ENCODE data around the gene TPST1.
A peak's percentile ranks its signal among the peaks of the same experiment; 100 is the strongest.
"Not testable (repeated sequence)": the region's sequence is repeated elsewhere in the genome, so short reads cannot be mapped to it uniquely, and the experiment has no call there.

The TPST1 gene

DNA sequence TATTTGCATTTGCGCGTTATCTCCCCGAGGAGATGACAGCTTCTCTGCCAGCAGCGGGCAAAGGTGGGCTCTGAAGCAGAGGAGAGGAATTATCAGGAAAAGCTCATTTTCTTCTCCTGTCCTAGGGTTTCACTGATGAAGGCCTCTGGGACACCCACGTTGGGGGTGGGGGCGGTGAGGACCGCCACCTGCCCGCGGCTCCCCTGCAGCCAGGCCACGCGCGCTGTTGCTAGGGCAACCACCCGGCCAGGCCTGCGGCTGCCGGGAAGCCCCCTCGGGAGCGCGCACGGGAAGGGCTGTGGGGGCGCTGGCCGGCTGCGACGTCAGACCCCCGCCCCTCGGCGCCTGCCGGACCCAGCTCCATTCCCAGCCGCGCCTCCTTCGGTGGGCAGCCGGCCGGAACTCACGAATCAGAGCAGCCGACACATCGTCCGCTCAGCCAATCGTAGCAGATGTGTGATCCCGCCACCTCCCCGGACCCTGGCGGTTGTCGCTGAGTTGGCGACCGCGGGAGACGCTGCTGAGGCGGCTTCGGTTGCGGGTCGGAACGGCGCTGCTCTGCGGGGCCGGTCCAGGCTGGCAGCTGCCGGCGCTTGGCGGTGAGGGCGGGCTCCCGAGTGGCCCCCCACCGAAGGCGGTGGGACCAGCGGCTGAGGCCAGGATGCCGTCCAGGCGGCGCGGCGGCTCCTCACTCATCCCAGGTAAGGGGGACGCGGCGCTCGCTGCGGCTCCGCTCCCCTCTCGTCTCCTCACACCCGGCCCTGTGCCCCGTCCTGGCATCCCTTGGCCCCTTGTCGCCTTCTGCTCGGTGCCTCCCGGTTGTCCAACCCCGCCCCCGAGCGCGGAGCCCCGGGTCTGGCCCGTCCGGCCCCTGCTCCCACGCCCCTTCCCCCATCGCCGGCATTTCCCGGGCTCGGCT is at the start of gene TPST1:
Gene TPST1, plus strand, starts transcription at position 513 of the 919 bp plus-strand sequence. CDS start 35,092 bp downstream, outside the sequence.
- Mint-ChIP-seq H3K27ac (peak within 1 kb of the TSS; percentile 33), H3K36me3 (no peaks in the 10 kb centered on the region), H3K27me3 (peaks cover 50% of the 10 kb centered on the region), H3K4me3 (peak within 1 kb of the TSS; percentile 89), H3K4me1 (peaks cover 39% of the 10 kb centered on the region), H3K9me3 (no peaks in the 10 kb centered on the region)
- peak; percentile 86 for DNase-seq
- CTCF ChIA-PET, result interaction anchor here (0.9 to 1.1 kb wide), 2 partner anchors 86 to 183 kb away, joined by 3 read pairs; no protein-coding TSS in a partner anchor

DNA sequence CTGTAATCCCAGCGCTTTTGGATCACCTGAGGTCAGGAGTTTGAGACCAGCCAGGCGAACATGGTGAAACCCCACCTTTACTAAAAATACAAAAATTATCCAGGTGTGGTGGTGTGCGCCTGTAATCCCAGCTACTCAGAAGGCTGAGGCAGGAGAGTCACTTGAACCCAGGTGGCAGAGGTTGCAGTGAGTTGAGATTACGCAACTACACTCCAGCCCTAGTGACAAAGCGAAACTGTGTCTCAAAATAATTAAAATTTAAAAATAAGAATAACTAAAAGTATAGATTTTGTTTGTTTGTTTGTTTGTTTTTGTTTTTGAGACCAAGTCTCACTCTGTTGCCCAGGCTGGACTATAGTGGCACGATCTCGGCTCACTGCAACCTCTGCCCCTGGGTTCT is 49.1 kb upstream of the TPST1 start:
- H3K36me3 Mint-ChIP-seq, result peaks cover 47% of the 10 kb centered on the region
- not testable (repeated sequence) for H3K4me1 Mint-ChIP-seq

DNA sequence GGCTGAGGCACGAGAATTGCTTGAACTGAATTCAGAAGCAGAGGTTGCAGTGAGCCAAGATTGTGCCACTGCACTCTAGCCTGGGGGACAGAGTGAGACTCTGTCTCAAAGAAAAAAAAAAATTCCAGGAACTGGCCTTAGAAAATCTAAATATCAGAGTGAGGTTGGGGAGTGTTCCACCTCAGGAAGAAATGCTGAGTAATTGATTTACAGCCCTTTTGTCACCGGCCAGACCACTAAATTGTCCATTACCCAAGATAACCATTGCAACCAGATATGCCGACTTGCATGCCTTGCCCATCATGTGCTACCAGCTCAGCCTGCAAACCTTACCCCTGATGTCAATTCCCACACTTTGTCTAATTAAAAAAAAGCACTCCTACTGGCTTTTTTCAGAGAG is 48.1 kb upstream of the TPST1 start:
- CTCF ChIA-PET, result no interaction called here
- Mint-ChIP-seq H3K4me3 (no peak overlapping the region), H3K4me1 (no peaks in the 10 kb centered on the region), H3K36me3 (peaks cover 44% of the 10 kb centered on the region), H3K27me3 (no peaks in the 10 kb centered on the region), H3K27ac (no peak overlapping the region), H3K9me3 (no peaks in the 10 kb centered on the region)
- DNase-seq, result no peak

More for the DNA sequence above, 49.1 kb upstream of the TPST1 start:
- DNase-seq, H3K4me3 Mint-ChIP-seq, H3K27ac Mint-ChIP-seq, H3K9me3 Mint-ChIP-seq, H3K27me3 Mint-ChIP-seq, CTCF ChIA-PET: not testable (repeated sequence)

DNA sequence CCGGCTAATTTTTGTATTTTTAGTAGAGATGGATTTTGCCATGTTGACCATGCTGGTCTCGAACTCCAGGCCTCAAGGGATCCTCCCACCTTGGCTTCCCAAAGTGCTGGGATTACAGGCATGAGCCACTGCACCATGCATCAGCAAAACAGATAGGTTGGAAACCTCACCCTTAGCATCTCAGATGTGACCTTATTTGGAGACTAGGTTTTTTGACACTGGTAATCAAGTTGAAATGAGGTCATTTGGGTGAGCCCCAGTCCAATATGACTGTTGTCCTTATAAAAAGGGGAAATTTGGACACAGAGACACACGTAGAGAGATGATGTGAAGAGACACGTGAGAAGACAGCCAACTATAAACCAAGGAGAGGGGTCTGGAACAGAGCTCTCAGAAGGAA is 42.5 kb upstream of the TPST1 start:
- Mint-ChIP-seq H3K4me3 (no peak overlapping the region), H3K27me3 (no peaks in the 10 kb centered on the region), H3K9me3 (no peaks in the 10 kb centered on the region), H3K27ac (no peak overlapping the region), H3K4me1 (no peaks in the 10 kb centered on the region), H3K36me3 (peaks cover 13% of the 10 kb centered on the region)
- CTCF ChIA-PET, result no interaction called here
- no peak for DNase-seq

DNA sequence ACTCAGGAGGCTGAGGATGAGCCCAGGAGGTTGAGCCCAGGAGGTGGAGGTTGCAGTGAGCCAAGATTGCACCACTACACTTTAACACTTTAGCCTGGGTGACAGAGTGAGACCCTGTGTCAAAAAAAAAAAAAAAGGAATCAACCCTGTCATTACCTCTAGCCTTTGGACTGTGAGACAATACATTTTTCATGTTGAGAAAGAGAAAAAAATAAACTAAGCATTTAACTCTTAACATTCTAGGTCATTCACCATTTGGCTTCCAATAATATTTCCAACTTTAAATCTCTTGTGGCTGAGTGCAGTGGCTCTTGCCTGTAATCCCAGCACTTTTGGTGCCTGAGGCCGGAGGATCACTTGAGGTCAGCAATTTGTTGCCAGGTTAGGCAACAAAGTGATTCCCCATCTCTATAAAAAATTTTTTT is 41.9 kb upstream of the TPST1 start:
- CTCF ChIA-PET, result no interaction called here
- no peak overlapping the region for H3K27ac Mint-ChIP-seq
- no peak overlapping the region for H3K4me3 Mint-ChIP-seq
- DNase-seq, result no peak
- H3K9me3 Mint-ChIP-seq, result no peaks in the 10 kb centered on the region
- H3K36me3 Mint-ChIP-seq, result peaks cover 10% of the 10 kb centered on the region
- H3K27me3 Mint-ChIP-seq, result no peaks in the 10 kb centered on the region
- H3K4me1 Mint-ChIP-seq, result no peaks in the 10 kb centered on the region

DNA sequence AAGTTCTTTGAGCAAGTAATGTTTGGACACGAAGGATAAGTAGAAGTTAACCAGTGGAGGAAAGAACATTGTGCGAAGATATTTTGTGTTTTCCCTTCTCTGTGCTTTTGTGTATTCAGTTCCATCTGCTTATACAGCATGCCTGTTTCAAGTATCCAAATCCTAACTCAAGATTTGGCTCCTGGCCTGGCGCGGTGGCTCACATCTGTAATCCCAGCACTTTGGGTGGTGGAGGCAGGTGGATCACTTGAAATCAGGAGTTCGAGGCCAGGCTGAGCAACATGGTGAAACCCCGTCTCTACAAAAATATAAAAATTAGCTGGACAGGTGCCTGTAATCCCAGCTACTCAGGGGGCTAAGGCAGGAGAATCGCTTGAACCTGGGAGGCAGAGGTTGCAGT is 40.8 kb upstream of the TPST1 start:
- no peak for DNase-seq
- Mint-ChIP-seq H3K27ac (no peak overlapping the region), H3K36me3 (peaks cover 5% of the 10 kb centered on the region), H3K4me3 (no peak overlapping the region), H3K4me1 (no peaks in the 10 kb centered on the region), H3K9me3 (no peaks in the 10 kb centered on the region), H3K27me3 (no peaks in the 10 kb centered on the region)
- CTCF ChIA-PET, result no interaction called here

DNA sequence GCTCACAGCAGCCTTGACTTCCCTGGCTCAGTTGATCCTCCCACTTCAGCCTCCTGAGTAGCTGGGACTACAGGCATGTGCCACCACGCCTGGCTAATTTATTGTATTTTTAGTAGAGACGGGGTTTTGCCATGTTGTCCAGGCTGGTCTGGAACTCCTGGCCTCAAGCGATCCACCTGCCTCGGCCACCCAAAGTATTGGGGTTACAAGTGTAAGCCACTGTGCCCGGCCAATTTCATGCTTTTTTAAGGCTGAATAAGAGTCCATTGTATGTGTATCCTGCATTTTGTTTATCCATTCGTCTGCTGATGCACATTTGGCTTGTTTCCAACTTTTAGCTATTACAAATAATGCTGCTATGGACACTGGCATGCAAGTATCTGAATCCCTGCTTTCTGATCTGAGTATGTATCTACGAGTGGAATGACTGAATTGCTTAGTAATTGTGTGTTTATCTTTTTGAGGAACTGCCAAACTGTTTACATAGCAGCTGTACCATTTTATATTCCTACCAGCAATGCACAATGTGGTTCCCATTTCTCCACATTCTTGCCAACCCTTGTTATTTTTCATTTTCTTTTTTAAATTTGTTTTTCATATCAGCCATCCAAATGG is 37.3 kb upstream of the TPST1 start:
- Mint-ChIP-seq H3K4me1 (no peaks in the 10 kb centered on the region), H3K36me3 (no peaks in the 10 kb centered on the region), H3K9me3 (no peaks in the 10 kb centered on the region), H3K27ac (no peak overlapping the region), H3K27me3 (no peaks in the 10 kb centered on the region), H3K4me3 (no peak overlapping the region)
- DNase-seq, result no peak
- CTCF ChIA-PET, result no interaction called here

DNA sequence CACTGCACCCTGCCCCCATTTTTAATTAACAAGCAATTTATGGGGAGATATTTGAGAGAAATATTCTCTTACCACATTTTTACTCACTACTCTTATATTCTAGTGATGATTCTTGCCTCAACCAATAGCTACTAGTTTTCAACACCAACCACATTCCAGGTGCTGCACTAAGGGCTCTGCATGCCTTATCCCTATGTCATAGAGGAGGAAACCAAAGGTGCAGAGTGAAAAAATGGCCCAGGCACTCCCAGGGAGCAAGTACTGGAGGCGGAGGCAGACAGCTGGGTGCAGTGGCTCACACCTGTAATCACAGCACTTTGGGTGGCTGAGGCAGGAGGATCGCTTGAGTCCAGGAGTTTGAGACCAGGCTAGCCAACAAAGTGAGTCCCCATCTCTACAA is 35.5 kb upstream of the TPST1 start:
- H3K4me1 Mint-ChIP-seq, result no peaks in the 10 kb centered on the region
- CTCF ChIA-PET, result no interaction called here
- H3K27ac Mint-ChIP-seq, result no peak overlapping the region
- DNase-seq, result no peak
- H3K27me3 Mint-ChIP-seq, result no peaks in the 10 kb centered on the region
- no peaks in the 10 kb centered on the region for H3K36me3 Mint-ChIP-seq
- H3K4me3 Mint-ChIP-seq, result no peak overlapping the region
- no peaks in the 10 kb centered on the region for H3K9me3 Mint-ChIP-seq

DNA sequence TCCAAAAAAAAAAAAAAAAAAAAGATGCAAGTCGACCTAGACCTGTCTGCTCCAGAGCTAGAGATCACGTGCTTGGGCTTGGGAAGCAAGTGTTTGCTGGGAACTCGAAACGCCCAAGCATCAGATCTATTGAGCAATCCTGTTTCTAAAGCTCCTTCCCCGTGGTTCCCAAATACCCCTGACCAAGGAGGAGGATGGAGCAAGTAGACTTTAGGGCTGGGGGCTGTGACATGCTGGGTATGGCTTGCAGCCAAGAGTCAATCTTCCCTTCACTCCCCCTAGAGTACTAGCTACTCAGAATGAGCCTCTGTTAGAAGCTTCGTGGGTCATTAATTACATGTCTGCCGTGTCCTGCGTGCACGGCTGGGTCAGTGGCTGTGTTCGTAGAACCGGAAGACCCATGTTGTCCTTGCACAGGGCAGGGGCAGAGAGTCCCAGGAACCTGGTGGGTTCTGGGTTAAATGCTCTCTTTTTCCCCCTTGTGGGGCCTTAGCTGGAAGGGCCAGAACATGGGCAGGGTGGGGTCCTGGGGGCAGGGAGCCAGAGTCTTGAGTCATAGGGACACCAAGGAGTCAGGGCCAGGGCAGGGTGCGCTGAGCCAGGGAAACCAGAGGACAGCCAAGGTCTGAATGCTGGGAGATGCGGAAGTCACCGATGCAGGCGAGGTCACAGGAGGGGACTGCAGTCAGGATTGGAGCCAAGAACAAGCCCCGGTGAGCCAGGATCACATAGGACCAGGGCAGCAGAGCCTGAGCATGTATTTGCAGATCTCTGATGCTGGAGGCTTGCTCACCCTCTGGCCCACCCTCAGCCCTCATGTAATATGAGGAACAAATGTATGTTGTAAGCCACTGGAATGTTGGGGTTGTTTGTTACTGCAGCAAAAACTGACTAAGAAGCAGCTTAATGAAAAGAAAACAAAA is 34.6 kb upstream of the TPST1 start:
- H3K36me3 Mint-ChIP-seq, result no peaks in the 10 kb centered on the region
- H3K27me3 Mint-ChIP-seq, result no peaks in the 10 kb centered on the region

DNA sequence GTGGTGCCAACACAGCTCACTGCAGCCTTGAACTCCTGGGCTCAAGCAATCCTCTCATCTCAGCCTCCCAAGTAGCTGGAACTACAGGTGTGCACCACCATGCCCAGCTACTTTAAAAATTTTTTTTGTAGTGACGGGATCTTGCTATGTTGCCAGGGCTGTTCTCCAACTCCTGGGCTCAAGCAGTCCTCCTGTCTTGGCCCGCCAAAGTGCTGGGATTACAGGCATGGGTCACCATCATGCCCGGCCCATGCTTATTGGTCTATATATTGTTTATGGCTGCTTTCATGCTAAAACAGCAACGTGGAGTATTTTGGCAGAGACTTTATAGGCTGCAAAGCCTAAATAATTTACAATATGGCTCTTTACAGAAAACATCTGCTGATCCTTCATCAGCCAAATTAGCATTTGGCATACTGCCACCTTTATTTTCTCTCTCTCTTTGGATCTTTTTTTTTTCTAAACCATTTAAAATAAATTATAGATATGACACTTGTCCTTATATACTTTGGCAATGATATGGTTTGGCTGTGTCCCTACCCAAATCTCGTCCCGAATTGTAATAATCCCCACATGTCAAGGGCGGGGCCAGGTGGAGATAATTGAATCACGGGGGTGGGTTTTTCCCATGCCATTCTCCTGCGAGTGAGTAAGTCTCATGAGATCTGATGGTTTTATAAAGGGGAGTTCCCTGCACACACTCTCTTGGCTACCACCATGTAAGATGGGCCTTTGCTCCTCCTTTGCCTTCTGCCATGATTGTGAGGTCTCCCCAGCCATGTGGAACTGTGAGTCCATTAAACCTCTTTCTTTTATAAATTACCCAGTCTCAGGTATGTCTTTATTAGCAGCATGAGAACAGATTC is 32.4 kb upstream of the TPST1 start:
- H3K36me3 Mint-ChIP-seq, DNase-seq, H3K4me1 Mint-ChIP-seq, H3K4me3 Mint-ChIP-seq, H3K9me3 Mint-ChIP-seq, H3K27ac Mint-ChIP-seq, H3K27me3 Mint-ChIP-seq, CTCF ChIA-PET: not testable (repeated sequence)

More for the DNA sequence above, 34.6 kb upstream of the TPST1 start:
- no peak for DNase-seq
- Mint-ChIP-seq H3K4me1 (no peaks in the 10 kb centered on the region), H3K4me3 (no peak overlapping the region), H3K27ac (no peak overlapping the region), H3K9me3 (no peaks in the 10 kb centered on the region)
- CTCF ChIA-PET, result no interaction called here

DNA sequence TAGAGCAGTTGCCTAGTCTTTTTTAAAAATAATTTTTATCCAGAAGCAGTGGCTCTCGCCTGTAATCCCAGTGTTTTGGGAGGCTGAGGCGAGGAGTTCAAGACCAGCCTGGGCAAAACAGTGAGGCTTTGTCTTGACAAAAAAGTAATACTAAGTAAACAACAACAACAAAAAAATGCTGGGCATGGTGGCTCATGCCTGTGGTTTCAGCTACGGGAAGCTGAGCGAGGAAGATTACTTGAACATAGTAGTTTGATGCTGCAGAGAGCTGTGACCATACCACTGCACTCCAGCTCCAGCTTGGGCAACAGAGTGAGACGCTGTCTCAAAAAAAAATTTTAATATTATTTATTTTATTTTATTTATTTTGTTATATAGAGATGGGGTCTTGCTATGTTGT is 31.3 kb upstream of the TPST1 start:
- Mint-ChIP-seq H3K36me3 (no peaks in the 10 kb centered on the region), H3K9me3 (peaks cover 4% of the 10 kb centered on the region), H3K27ac (no peak overlapping the region), H3K27me3 (no peaks in the 10 kb centered on the region), H3K4me1 (no peaks in the 10 kb centered on the region), H3K4me3 (no peak overlapping the region)
- CTCF ChIA-PET, result no interaction called here
- no peak for DNase-seq

DNA sequence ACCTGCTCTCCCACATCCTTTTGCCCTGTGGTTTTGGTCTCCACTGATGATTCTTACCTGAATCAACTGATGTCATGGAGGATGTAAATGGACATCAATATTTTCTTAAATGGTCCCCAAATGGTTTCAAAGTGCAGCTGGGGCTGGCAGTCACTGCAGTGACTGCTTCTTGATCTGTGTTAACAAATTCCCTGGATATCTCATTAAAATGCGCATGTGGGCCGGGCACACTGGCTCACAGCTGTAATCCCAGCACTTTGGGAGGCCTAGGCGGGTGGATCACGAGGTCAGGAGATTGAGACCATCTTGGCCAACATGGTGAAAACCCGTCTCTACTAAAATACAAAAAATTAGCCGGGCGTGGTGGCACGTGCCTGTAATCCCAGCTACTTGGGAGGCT is 30.1 kb upstream of the TPST1 start:
- CTCF ChIA-PET, H3K9me3 Mint-ChIP-seq, H3K4me1 Mint-ChIP-seq, H3K27me3 Mint-ChIP-seq, H3K4me3 Mint-ChIP-seq, DNase-seq, H3K36me3 Mint-ChIP-seq, H3K27ac Mint-ChIP-seq: not testable (repeated sequence)

DNA sequence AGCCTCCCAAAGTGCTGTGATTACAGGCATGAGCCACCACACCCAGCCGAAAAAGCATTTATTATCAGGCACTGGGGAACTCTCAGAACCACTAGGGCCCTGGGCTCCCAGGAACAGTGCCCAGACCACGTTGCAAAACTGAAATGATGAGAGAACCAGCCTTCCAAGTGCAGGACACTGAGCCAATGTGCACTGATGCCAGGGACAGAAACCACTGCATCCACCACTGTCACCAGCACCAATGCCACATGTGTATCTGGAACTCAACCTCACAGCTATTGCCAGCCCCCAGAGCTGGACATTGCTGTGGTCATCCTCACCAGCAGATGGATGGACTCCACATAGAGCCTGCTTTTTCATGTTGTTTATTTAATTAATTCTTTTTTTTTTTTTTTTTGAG is 28.2 kb upstream of the TPST1 start:
- DNase-seq, result no peak
- Mint-ChIP-seq H3K4me3 (no peak overlapping the region), H3K9me3 (peaks cover 4% of the 10 kb centered on the region), H3K4me1 (no peaks in the 10 kb centered on the region), H3K27me3 (no peaks in the 10 kb centered on the region), H3K36me3 (no peaks in the 10 kb centered on the region), H3K27ac (no peak overlapping the region)
- CTCF ChIA-PET, result no interaction called here

DNA sequence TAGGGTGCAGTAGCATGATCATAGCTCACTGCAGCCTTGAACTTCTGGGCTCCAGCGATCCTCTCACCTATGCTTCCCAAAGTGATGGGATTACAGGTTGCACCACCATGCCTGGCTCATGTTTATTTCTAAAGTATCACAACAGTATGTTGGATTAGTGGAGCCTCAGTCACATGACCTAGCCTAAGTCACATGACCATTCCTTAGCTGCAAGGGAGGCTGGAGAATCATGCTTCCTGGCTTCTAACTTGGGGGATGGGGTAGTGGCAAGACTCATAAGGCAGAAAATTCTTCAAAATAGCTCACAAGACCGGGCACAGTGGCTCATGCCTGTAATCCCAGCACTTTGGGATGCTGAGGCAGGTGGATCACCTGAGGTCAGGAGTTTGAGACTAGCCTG is 26.9 kb upstream of the TPST1 start:
- no peak for DNase-seq
- H3K27ac Mint-ChIP-seq, result no peak overlapping the region
- no peaks in the 10 kb centered on the region for H3K36me3 Mint-ChIP-seq
- H3K27me3 Mint-ChIP-seq, result no peaks in the 10 kb centered on the region
- no peaks in the 10 kb centered on the region for H3K4me1 Mint-ChIP-seq
- no peak overlapping the region for H3K4me3 Mint-ChIP-seq
- peaks cover 4% of the 10 kb centered on the region for H3K9me3 Mint-ChIP-seq
- CTCF ChIA-PET, result no interaction called here

Data from activated naive CD4-positive, alpha-beta T cell treated with anti-CD3 and anti-CD28 coated beads, Interleukin-2, amount 10 ng/mL, durations not matched to agents 7 days and 5 days (primary cell).